DOHH2 (cell line): ENCODE results near the gene P2RX7.
A peak's percentile ranks its signal among the peaks of the same experiment; 100 is the strongest.
"Not testable (repeated sequence)": the region's sequence is repeated elsewhere in the genome, so short reads cannot be mapped to it uniquely, and the experiment has no call there.

Source experiments
- H3F3A ChIP-seq: fragments of 200-600 bp; sonication (generic), shearing (Covaris generic); 2 replicates; pipeline ENCODE4 v1.6.0; 2016; ENCODE audit warnings: antibody characterized with exemption, mild to moderate bottlenecking; ENCODE audit not compliant: control insufficient read depth, insufficient read depth
- H3K27ac ChIP-seq: fragments of 200-600 bp; sonication (generic); 2 replicates; pipeline ENCODE4 v1.5.1; 2014; ENCODE audit warnings: low read depth, mild to moderate bottlenecking, low read length, moderate library complexity
- H3K27me3 ChIP-seq: fragments of 200-600 bp; sonication (generic); 2 replicates; pipeline ENCODE4 v1.6.1; 2014; ENCODE audit warnings: mild to moderate bottlenecking, low read length, mixed read lengths; ENCODE audit not compliant: control insufficient read depth
- H3K36me3 ChIP-seq: fragments of 200-600 bp; sonication (generic); 2 replicates; pipeline ENCODE4 v1.6.1; 2014; ENCODE audit warnings: mild to moderate bottlenecking, low read length, moderate library complexity, mixed read lengths; ENCODE audit not compliant: control insufficient read depth
- H3K4me1 ChIP-seq: fragments of 200-600 bp; sonication (generic); 2 replicates; pipeline ENCODE4 v1.6.1; 2014; ENCODE audit warnings: mild to moderate bottlenecking, low read length, mixed read lengths; ENCODE audit not compliant: control insufficient read depth
- H3K4me2 ChIP-seq: fragments of 200-600 bp; sonication (generic); 2 replicates; pipeline ENCODE4 v1.6.0; 2014; ENCODE audit warnings: mild to moderate bottlenecking, low read length, moderate library complexity
- H3K4me3 ChIP-seq: fragments of 200-600 bp; sonication (generic); 2 replicates; pipeline ENCODE4 v1.5.1; 2014; ENCODE audit warnings: mild to moderate bottlenecking, low read length, mixed read lengths
- H3K79me2 ChIP-seq: fragments of 200-600 bp; sonication (generic); 2 replicates; pipeline ENCODE4 v1.6.1; 2014; ENCODE audit warnings: mild to moderate bottlenecking, low read length, mixed read lengths; ENCODE audit not compliant: control insufficient read depth
- H3K9me2 ChIP-seq: fragments of 200-600 bp; sonication (generic); replicated peaks from 2 replicates; pipeline ENCODE4 v1.6.1; 2014; ENCODE audit warnings: mild to moderate bottlenecking, low read length, mixed read lengths; ENCODE audit not compliant: control insufficient read depth
- H3K9me3 ChIP-seq: fragments of 200-600 bp; sonication (generic); 2 replicates; pipeline ENCODE4 v1.6.1; 2014; ENCODE audit warnings: antibody characterized with exemption, low read length, mixed read lengths; ENCODE audit not compliant: control insufficient read depth, insufficient read depth
- H4K20me1 ChIP-seq: fragments of 200-600 bp; sonication (generic); 2 replicates; pipeline ENCODE4 v1.6.0; 2014; ENCODE audit warnings: low read depth, mild to moderate bottlenecking, antibody characterized with exemption, low read length, moderate library complexity; ENCODE audit not compliant: control insufficient read depth, insufficient read depth
- EZH2phosphoT487 ChIP-seq: fragments of 200-600 bp; sonication (generic); IDR thresholded peaks from 2 replicates; pipeline ENCODE4 v1.6.1; 2017; ENCODE audit warnings: borderline replicate concordance, mild to moderate bottlenecking, antibody characterized with exemption, low read length, moderate library complexity, mixed read lengths
- TF ChIP-seq, protein P1 (sequence below): fragments of 200-600 bp; sonication (generic); IDR thresholded peaks from one replicate; pipeline ENCODE4 v1.5.1; 2014; ENCODE audit warnings: antibody characterized with exemption, mild to moderate bottlenecking, low read depth, low read length; ENCODE audit not compliant: poor library complexity, severe bottlenecking

P2RX7 gene

DNA sequence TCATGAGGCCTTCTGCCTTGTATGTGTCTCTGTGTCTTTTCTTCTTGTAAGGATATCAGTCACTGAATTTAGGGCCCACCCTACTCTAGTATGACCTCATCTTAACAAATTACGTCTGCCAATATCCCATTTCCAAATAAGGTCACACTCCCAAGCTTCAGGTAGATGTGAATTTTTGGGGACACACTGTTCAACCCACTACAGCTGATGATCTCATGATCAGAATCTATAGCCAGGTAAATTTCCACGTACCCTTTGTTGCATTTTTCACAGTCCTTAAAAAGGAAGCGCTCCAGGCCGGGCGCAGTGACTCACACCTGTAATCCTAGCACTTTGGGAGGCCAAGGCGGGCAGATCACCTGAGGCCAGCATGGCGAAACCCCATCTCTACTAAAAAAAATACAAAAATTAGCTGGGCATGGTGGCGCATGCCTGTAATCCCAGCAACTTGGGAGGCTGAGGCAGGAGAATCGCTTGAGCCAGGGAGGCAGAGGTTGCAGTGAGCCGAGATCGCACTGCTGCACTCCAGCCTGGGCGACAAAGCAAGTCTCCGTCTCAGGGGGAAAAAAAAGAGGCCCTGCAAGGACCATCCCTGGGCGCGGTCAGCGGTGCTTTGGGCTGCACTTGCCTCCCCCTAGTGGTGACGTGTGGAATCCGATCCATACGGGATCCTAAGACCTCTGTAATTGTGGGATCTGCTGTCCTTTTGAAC, 97.3 kb downstream of the P2RX7 start:
- not testable (repeated sequence) for H3K27ac ChIP-seq, H3K4me2 ChIP-seq, H3K27me3 ChIP-seq, H3K36me3 ChIP-seq, H3K9me2 ChIP-seq, H3K9me3 ChIP-seq, H3F3A ChIP-seq, H3K4me3 ChIP-seq, H3K79me2 ChIP-seq, H4K20me1 ChIP-seq
- peaks cover 20% of the 10 kb centered on the region for H3K4me1 ChIP-seq
- TF ChIP-seq, protein P1, sequence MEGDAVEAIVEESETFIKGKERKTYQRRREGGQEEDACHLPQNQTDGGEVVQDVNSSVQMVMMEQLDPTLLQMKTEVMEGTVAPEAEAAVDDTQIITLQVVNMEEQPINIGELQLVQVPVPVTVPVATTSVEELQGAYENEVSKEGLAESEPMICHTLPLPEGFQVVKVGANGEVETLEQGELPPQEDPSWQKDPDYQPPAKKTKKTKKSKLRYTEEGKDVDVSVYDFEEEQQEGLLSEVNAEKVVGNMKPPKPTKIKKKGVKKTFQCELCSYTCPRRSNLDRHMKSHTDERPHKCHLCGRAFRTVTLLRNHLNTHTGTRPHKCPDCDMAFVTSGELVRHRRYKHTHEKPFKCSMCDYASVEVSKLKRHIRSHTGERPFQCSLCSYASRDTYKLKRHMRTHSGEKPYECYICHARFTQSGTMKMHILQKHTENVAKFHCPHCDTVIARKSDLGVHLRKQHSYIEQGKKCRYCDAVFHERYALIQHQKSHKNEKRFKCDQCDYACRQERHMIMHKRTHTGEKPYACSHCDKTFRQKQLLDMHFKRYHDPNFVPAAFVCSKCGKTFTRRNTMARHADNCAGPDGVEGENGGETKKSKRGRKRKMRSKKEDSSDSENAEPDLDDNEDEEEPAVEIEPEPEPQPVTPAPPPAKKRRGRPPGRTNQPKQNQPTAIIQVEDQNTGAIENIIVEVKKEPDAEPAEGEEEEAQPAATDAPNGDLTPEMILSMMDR, result peak; percentile 84

DNA sequence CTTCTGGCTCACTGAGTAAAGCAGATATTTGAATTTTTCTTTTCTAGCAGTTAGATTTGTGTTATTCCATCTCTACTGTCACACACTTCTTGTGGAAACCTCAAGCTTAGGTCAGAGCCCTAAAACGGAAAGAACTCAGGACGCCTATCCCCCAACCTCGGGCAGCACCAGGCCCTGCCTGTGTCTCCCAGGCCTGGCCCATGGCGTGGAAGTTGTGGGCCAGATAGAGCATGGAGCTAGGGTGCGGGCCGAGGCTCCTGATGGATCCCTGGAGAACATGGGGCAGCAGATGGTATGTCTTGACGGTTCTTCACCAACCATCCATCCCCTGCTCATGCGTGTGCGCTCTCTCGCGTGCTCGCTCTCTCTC, 97.8 kb downstream of the P2RX7 start:
- peaks cover 20% of the 10 kb centered on the region for H3K4me1 ChIP-seq
- TF ChIP-seq, protein P1, result no peak
- no peak for TF ChIP-seq EZH2phosphoT487
- no peaks in the 10 kb centered on the region for H3K36me3 ChIP-seq

DNA sequence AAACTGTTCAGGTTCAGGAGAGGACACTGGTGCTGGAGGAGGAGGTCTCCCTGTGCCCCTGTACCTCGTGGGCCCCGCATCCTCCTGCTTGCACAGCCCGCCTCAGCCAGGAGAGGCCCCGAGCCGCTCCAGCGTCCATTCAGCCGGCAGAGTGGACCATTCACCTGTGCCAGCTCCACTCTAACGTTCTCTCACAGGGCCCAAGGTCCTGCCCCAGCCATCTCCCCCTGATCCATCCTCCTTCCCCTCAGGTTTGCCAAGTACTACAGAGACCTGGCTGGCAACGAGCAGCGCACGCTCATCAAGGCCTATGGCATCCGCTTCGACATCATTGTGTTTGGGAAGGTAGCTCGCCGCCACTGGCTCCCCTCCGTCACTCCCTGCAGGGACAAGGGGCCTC, 99.5 kb downstream of the P2RX7 start:
- no peaks in the 10 kb centered on the region for H3K79me2 ChIP-seq
- no peaks in the 10 kb centered on the region for H3K36me3 ChIP-seq
- H3K4me2 ChIP-seq, result no peak overlapping the region
- peaks cover 11% of the 10 kb centered on the region for H3K4me1 ChIP-seq
- H3K27ac ChIP-seq, result no peak overlapping the region
- no peaks in the 10 kb centered on the region for H3K9me2 ChIP-seq
- H4K20me1 ChIP-seq, result no peaks in the 10 kb centered on the region
- H3K4me3 ChIP-seq, result no peak overlapping the region
- TF ChIP-seq, protein P1, result no peak
- no peak for TF ChIP-seq EZH2phosphoT487
- no peaks in the 10 kb centered on the region for H3F3A ChIP-seq
- no peaks in the 10 kb centered on the region for H3K9me3 ChIP-seq
- no peaks in the 10 kb centered on the region for H3K27me3 ChIP-seq

More for the DNA sequence above, 97.8 kb downstream of the P2RX7 start:
- no peaks in the 10 kb centered on the region for H3K9me3 ChIP-seq
- H3K4me3 ChIP-seq, result no peak overlapping the region
- no peak overlapping the region for H3K27ac ChIP-seq
- no peaks in the 10 kb centered on the region for H3F3A ChIP-seq
- H3K27me3 ChIP-seq, result no peaks in the 10 kb centered on the region
- H3K79me2 ChIP-seq, result no peaks in the 10 kb centered on the region
- no peak overlapping the region for H3K4me2 ChIP-seq
- H4K20me1 ChIP-seq, result no peaks in the 10 kb centered on the region
- H3K9me2 ChIP-seq, result no peaks in the 10 kb centered on the region
